ENCODE data around the gene ABTB2. TPM values are rescaled to one million over a fixed set of nuclear protein-coding genes. Genes with fewer than 3 reads are reported as not detected.
A peak's percentile ranks its signal among the peaks of the same experiment; 100 is the strongest.

Gene ABTB2
- total and polyA plus RNA-seq, 10 of the 15 experiments (the other 5 are each of a cell fraction or from before 2014, with no cell fraction given), result 0.13 to 2.1 (median 0.72) TPM

GRCh38 chr11:34105079-34105956 lies 252.5 kb downstream of the ABTB2 start, which contains the start of gene NAT10:
NAT10 (plus strand) TSS chr11:34105629; CDS start chr11:34108226, 2,597 bp downstream.
- H3K9me3 ChIP-seq (replicated peaks; ENCODE audit: control insufficient read depth, insufficient read depth, low read length), result no peaks in the 10 kb centered on the region
- no peaks in the 10 kb centered on the region for H3K27me3 ChIP-seq (replicated peaks in 1 of 2; ENCODE audit: control insufficient read depth in 2 of 2, insufficient read depth in 2 of 2, low read length in 1 of 2)
- under 1% methylated on average over 54 of the region's 55 CpGs for WGBS (ENCODE audit: insufficient coverage, insufficient replicate concordance, low lambda C conversion rate, missing lambda C conversion rate)
- FAIRE-seq (peak; percentile 99), ATAC-seq (peak; percentile 94), DNase-seq (ENCODE audit: low read depth, low spot score) (peak; percentile 99)
- POLR2A ChIA-PET, result interaction anchor here (0.5 to 2.0 kb wide), 9 partner anchors 10 to 58 kb away, joined by 3 to 14 read pairs (median 4); partner anchors contain the start of gene CAPRIN1
- intact Hi-C loops (cut with micrococcal nuclease; ENCODE audit: unreplicated experiment) (loop anchor here (1.0 to 5.0 kb wide), 3 partner anchors 54 to 253 kb away; partner anchors contain the start of genes ABTB2 and CAPRIN1), in situ Hi-C loops (cut with MboI) (no loop called here)
- peak within 1 kb of the TSS; percentile 94 for H3K4me2 ChIP-seq (ENCODE audit: control insufficient read depth, insufficient read depth)
- H3K4me3 ChIP-seq, result peak within 1 kb of the TSS; percentile 95
- TSS peak; percentile 100 for BruUV-seq (replicated peaks)
- H3K36me3 ChIP-seq (ENCODE audit: control insufficient read depth in 2 of 2, insufficient read depth in 2 of 2, low read length in 1 of 2), result peaks cover 8 to 12% of the 10 kb centered on the region in 2 experiments
- CTCF ChIA-PET, result interaction anchor here (0.9 to 2.1 kb wide), 11 partner anchors 10 to 108 kb away, joined by 3 to 9 read pairs (median 4); partner anchors contain the start of gene CAPRIN1
- peak within 1 kb of the TSS; percentile 83 for H2AFZ ChIP-seq (ENCODE audit: control insufficient read depth, low read depth, low read length)
- H3K9ac ChIP-seq (ENCODE audit: control insufficient read depth, insufficient read depth, low read length), result peak within 1 kb of the TSS; percentile 85
- peaks cover 15% of the 10 kb centered on the region for H3K4me1 ChIP-seq (ENCODE audit: control insufficient read depth, insufficient read depth, low read length)
- RAD21 ChIA-PET (ENCODE audit: unreplicated experiment), result interaction anchor here (0.6 to 2.6 kb wide), 8 partner anchors 40 to 260 kb away, joined by 3 to 8 read pairs (median 4); partner anchors contain the start of genes ABTB2 and CAPRIN1
- peaks cover 39% of the 10 kb centered on the region for H3K79me2 ChIP-seq (ENCODE audit: control insufficient read depth, insufficient read depth, low read length)
- peak within 1 kb of the TSS; percentile 89 for H3K27ac ChIP-seq (ENCODE audit: control insufficient read depth, insufficient read depth)
- H4K20me1 ChIP-seq (ENCODE audit: control insufficient read depth, insufficient read depth), result no peaks in the 10 kb centered on the region
- SMC1A ChIA-PET (ENCODE audit: uncharacterized antibody, unreplicated experiment), result interaction anchor here (0.6 to 2.4 kb wide), 12 partner anchors 9 to 147 kb away, joined by 3 to 9 read pairs (median 4); no protein-coding TSS in a partner anchor
- TF ChIP-seq NKRF (conservative IDR thresholded peaks at IDR 0.05) (peak; percentile 97), NRF1 (conservative IDR thresholded peaks at IDR 0.05; ENCODE audit: low read depth, low read length) (peak; percentile 84), YBX1 (IDR thresholded peaks at IDR 0.05) (no peak), MLLT1 (IDR thresholded peaks at IDR 0.05) (peak; percentile 94), ELK1 (IDR thresholded peaks at IDR 0.05; ENCODE audit: low read depth, low read length) (0 out of 2 replicates have a peak, but pooled peaks have one; percentile 49), JUND (IDR thresholded peaks at IDR 0.05; ENCODE audit: low read depth, low read length) (no peak), MTA3 (IDR thresholded peaks at IDR 0.05; ENCODE audit: borderline replicate concordance, low read length) (peak; percentile 98; the same call in 1 of the 2 replicates), TAF1 (IDR thresholded peaks at IDR 0.05; ENCODE audit: borderline replicate concordance, low read depth, low read length) (peak; percentile 87), MAX (IDR thresholded peaks at IDR 0.05; ENCODE audit: low read depth, low read length) (peak; percentile 99), ZBTB11 (CRISPR knock-in tag; IDR thresholded peaks at IDR 0.05) (no peak), ZZZ3 (IDR thresholded peaks at IDR 0.05; ENCODE audit: control insufficient read depth, insufficient read length, low read depth) (no peak), SREBF1 (IDR thresholded peaks at IDR 0.05; ENCODE audit: low read length) (peak; percentile 25; the same call in 1 of the 2 replicates), MYB (IDR thresholded peaks at IDR 0.05; ENCODE audit: borderline replicate concordance, low read depth, low read length) (peak; percentile 51; the same call in 1 of the 2 replicates)
